ENCODE measurements around the gene SGIP1.
A peak's percentile ranks its signal among the peaks of the same experiment; 100 is the strongest.

The SGIP1 gene

GRCh38 chr1:66757722-66758240, 223.8 kb downstream of the SGIP1 start:
- in situ Hi-C loops (cut with MboI; ENCODE audit: low sequenced_read_pairs, unreplicated experiment), result loop anchor here (25.0 kb wide), 1 partner anchor 730 kb away; no protein-coding TSS in a partner anchor
- no peak for DNase-seq (ENCODE audit: low spot score)
- TF ChIP-seq CTCF (IDR thresholded peaks at IDR 0.05; ENCODE audit: borderline replicate concordance, control extremely low read depth, extremely low read depth, insufficient read depth, missing control alignments), result no peak

GRCh38 chr1:66758241-66758755, 224.3 kb downstream of the SGIP1 start:
- peak; percentile 50 for DNase-seq (ENCODE audit: low spot score)
- TF ChIP-seq CTCF (IDR thresholded peaks at IDR 0.05; ENCODE audit: borderline replicate concordance, control extremely low read depth, extremely low read depth, insufficient read depth, missing control alignments), result no peak
- in situ Hi-C loops (cut with MboI; ENCODE audit: low sequenced_read_pairs, unreplicated experiment), result loop anchor here (25.0 kb wide), 1 partner anchor 729 kb away; no protein-coding TSS in a partner anchor

GRCh38 chr1:66760506-66760905, 226.6 kb downstream of the SGIP1 start:
- DNase-seq (ENCODE audit: low spot score), result no peak
- no peak for TF ChIP-seq CTCF (IDR thresholded peaks at IDR 0.05; ENCODE audit: borderline replicate concordance, control extremely low read depth, extremely low read depth, insufficient read depth, missing control alignments)
- in situ Hi-C loops (cut with MboI; ENCODE audit: low sequenced_read_pairs, unreplicated experiment), result loop anchor here (25.0 kb wide), 1 partner anchor 727 kb away; no protein-coding TSS in a partner anchor

GRCh38 chr1:66761221-66761620, 227.3 kb downstream of the SGIP1 start:
- in situ Hi-C loops (cut with MboI; ENCODE audit: low sequenced_read_pairs, unreplicated experiment), result loop anchor here (25.0 kb wide), 1 partner anchor 726 kb away; no protein-coding TSS in a partner anchor
- no peak for TF ChIP-seq CTCF (IDR thresholded peaks at IDR 0.05; ENCODE audit: borderline replicate concordance, control extremely low read depth, extremely low read depth, insufficient read depth, missing control alignments)
- no peak for DNase-seq (ENCODE audit: low spot score)

- peak; percentile 63 for TF ChIP-seq CTCF (IDR thresholded peaks at IDR 0.05; ENCODE audit: borderline replicate concordance, control extremely low read depth, extremely low read depth, insufficient read depth, missing control alignments)
- DNase-seq (ENCODE audit: low spot score), result peak; percentile 31
- in situ Hi-C loops (cut with MboI; ENCODE audit: low sequenced_read_pairs, unreplicated experiment), result loop anchor here (25.0 kb wide), 1 partner anchor 722 kb away; no protein-coding TSS in a partner anchor
Measured at GRCh38 chr1:66764994-66765578, 231.1 kb downstream of the SGIP1 start.

- TF ChIP-seq CTCF (IDR thresholded peaks at IDR 0.05; ENCODE audit: borderline replicate concordance, control extremely low read depth, extremely low read depth, insufficient read depth, missing control alignments), result no peak
- in situ Hi-C loops (cut with MboI; ENCODE audit: low sequenced_read_pairs, unreplicated experiment), result loop anchor here (25.0 kb wide), 1 partner anchor 720 kb away; no protein-coding TSS in a partner anchor
Measured at GRCh38 chr1:66767626-66768025, 233.7 kb downstream of the SGIP1 start.

More at GRCh38 chr1:66767626-66768025, 233.7 kb downstream of the SGIP1 start:
- DNase-seq (ENCODE audit: low spot score), result no peak

All from GM13976 (cell line).